WTC11 (cell line): Measurements from ENCODE around the gene GAB4. TPM values are rescaled to one million over a fixed set of nuclear protein-coding genes. Genes with fewer than 3 reads are reported as not detected.

Source experiments
- ATAC-seq: fragments of 200-7000 bp; cut with Tn5 transposase; 2 replicates; pipeline ENCODE4 v1.10.0; 2021; ENCODE audit warnings: mild to moderate bottlenecking, moderate library complexity
- CTCF ChIA-PET: fragments of 300-600 bp; sonication (Branson Sonifier 250); formaldehyde crosslinking; loops from one replicate; lab custom pipeline; 2021; ENCODE audit warnings: antibody characterized with exemption; lab: Charles Lee
- POLR2A ChIA-PET: fragments of 350-600 bp; sonication (Branson Sonifier 250); formaldehyde crosslinking; loops from one replicate; lab custom pipeline; 2021; ENCODE audit warnings: antibody characterized with exemption; lab: Charles Lee
- DNase-seq: peaks from one replicate; pipeline ENCODE4 v3.0.0; 2021; ENCODE audit warnings: low spot score
- H3K27ac Mint-ChIP-seq: 2 replicates; pipeline ENCODE4 v1.8.0; 2021; ENCODE audit warnings: mixed read lengths
- H3K27me3 Mint-ChIP-seq: 2 replicates; pipeline ENCODE4 v1.8.0; 2021; ENCODE audit warnings: low read depth, mild to moderate bottlenecking, moderate library complexity, mixed read lengths
- H3K36me3 Mint-ChIP-seq: 2 replicates; pipeline ENCODE4 v1.8.0; 2021; ENCODE audit warnings: mixed read lengths
- H3K4me1 Mint-ChIP-seq: 2 replicates; pipeline ENCODE4 v1.8.0; 2022; ENCODE audit warnings: mixed read lengths
- H3K4me3 Mint-ChIP-seq: 2 replicates; pipeline ENCODE4 v1.8.0; 2021; ENCODE audit warnings: mild to moderate bottlenecking, moderate library complexity, mixed read lengths
- H3K9me3 Mint-ChIP-seq: 2 replicates; pipeline ENCODE4 v1.8.0; 2021; ENCODE audit warnings: mixed read lengths
- ATF2 ChIP-seq: sonication (generic); formaldehyde crosslinking; IDR thresholded peaks from 2 replicates; pipeline ENCODE4 v1.8.1; 2022; ENCODE audit warnings: low read depth, missing genetic modification reagents, borderline replicate concordance
- CTCF ChIP-seq: fragments of 200-600 bp; IDR thresholded peaks from 2 replicates; pipeline ENCODE4 v1.8.0; 2022; ENCODE audit warnings: antibody characterized with exemption
- E2F1 ChIP-seq: sonication (generic); formaldehyde crosslinking; IDR thresholded peaks from 2 replicates; pipeline ENCODE4 v1.8.0; 2022; ENCODE audit warnings: mild to moderate bottlenecking, missing genetic modification reagents
- ELF4 ChIP-seq: sonication (generic); formaldehyde crosslinking; IDR thresholded peaks from 2 replicates; pipeline ENCODE4 v1.8.1; 2022; ENCODE audit warnings: low read depth, mild to moderate bottlenecking, moderate library complexity, missing genetic modification reagents
- ETV6 ChIP-seq: sonication (generic); formaldehyde crosslinking; IDR thresholded peaks from 2 replicates; pipeline ENCODE4 v1.8.1; 2022; ENCODE audit warnings: mild to moderate bottlenecking, missing genetic modification reagents
- FOXP1 ChIP-seq: sonication (generic); formaldehyde crosslinking; IDR thresholded peaks from 2 replicates; pipeline ENCODE4 v1.8.0; 2022; ENCODE audit warnings: missing genetic modification reagents, mild to moderate bottlenecking, moderate library complexity, borderline replicate concordance
- FOXP4 ChIP-seq: sonication (generic); formaldehyde crosslinking; IDR thresholded peaks from 2 replicates; pipeline ENCODE4 v1.8.0; 2022; ENCODE audit warnings: mild to moderate bottlenecking, missing genetic modification reagents
- GTF2I ChIP-seq: fragments of 250-450 bp; sonication (Bioruptor Pico); conservative IDR thresholded peaks from 2 replicates; pipeline ENCODE4 v1.4.0; 2021; ENCODE audit warnings: mild to moderate bottlenecking
- KAT7 ChIP-seq: sonication (generic); formaldehyde crosslinking; IDR thresholded peaks from 2 replicates; pipeline ENCODE4 v1.8.1; 2023; ENCODE audit warnings: missing genetic modification reagents, mild to moderate bottlenecking, borderline replicate concordance
- MYBL2 ChIP-seq: sonication (generic); formaldehyde crosslinking; IDR thresholded peaks from 2 replicates; pipeline ENCODE4 v1.8.1; 2023; ENCODE audit warnings: mild to moderate bottlenecking, moderate library complexity, missing genetic modification reagents
- NFE2L1 ChIP-seq: sonication (generic); formaldehyde crosslinking; IDR thresholded peaks from 2 replicates; pipeline ENCODE4 v1.8.1; 2023; ENCODE audit warnings: missing genetic modification reagents
- NR2C2 ChIP-seq: sonication (generic); formaldehyde crosslinking; IDR thresholded peaks from 2 replicates; pipeline ENCODE4 v1.8.0; 2022; ENCODE audit warnings: mild to moderate bottlenecking, missing genetic modification reagents
- RELA ChIP-seq: sonication (generic); formaldehyde crosslinking; IDR thresholded peaks from 2 replicates; pipeline ENCODE4 v1.8.1; 2022; ENCODE audit warnings: missing genetic modification reagents, mild to moderate bottlenecking, borderline replicate concordance
- USF1 ChIP-seq: sonication (generic); formaldehyde crosslinking; IDR thresholded peaks from 2 replicates; pipeline ENCODE4 v1.8.0; 2022; ENCODE audit warnings: mild to moderate bottlenecking, missing genetic modification reagents
- ZNF423 ChIP-seq: fragments of 250-450 bp; sonication (Bioruptor Pico); IDR thresholded peaks from 2 replicates; pipeline ENCODE4 v2.1.2; 2022; ENCODE audit warnings: mild to moderate bottlenecking, moderate library complexity
- ZNF425 ChIP-seq: fragments of 250-450 bp; sonication (Bioruptor Pico); conservative IDR thresholded peaks from 2 replicates; pipeline ENCODE4 v1.9.0; 2021; ENCODE audit warnings: mild to moderate bottlenecking
- ZNF512 ChIP-seq: sonication (generic); formaldehyde crosslinking; IDR thresholded peaks from 2 replicates; pipeline ENCODE4 v1.8.1; 2022; ENCODE audit warnings: missing genetic modification reagents, borderline replicate concordance
- ZSCAN18 ChIP-seq: fragments of 250-450 bp; sonication (Bioruptor Pico); IDR thresholded peaks from 2 replicates; pipeline ENCODE4 v2.1.2; 2022; ENCODE audit warnings: mild to moderate bottlenecking, moderate library complexity
- total RNA-seq: library from RNA; stranded (reverse); gene quantifications from 3 replicates; pipeline ENCODE4 v1.2.3, GENCODE V29; 2021

GAB4 gene
- total RNA-seq, 1 experiment from 2014 or later = 0.09 TPM

GRCh38 chr22:16969508-16970327, 38.3 kb downstream of the GAB4 start:
- DNase-seq = no peak
- H3K4me3 Mint-ChIP-seq = no peak overlapping the region
- peaks cover 83% of the 10 kb centered on the region for H3K9me3 Mint-ChIP-seq
- TF ChIP-seq ZNF423 = no peak
- TF ChIP-seq CTCF = no peak
- H3K27ac Mint-ChIP-seq = no peak overlapping the region
- no peak for ATAC-seq
- ChIA-PET CTCF (no interaction called here), POLR2A (no interaction called here)
- peaks cover 20% of the 10 kb centered on the region for H3K27me3 Mint-ChIP-seq
- H3K4me1 Mint-ChIP-seq = no peaks in the 10 kb centered on the region
- H3K36me3 Mint-ChIP-seq = peaks cover 52% of the 10 kb centered on the region

GRCh38 chr22:16968218-16968595, 39.8 kb downstream of the GAB4 start:
- peaks cover 27% of the 10 kb centered on the region for H3K27me3 Mint-ChIP-seq
- no peak overlapping the region for H3K27ac Mint-ChIP-seq
- peaks cover 78% of the 10 kb centered on the region for H3K9me3 Mint-ChIP-seq
- no peak for DNase-seq
- H3K4me3 Mint-ChIP-seq = no peak overlapping the region
- no peak for ATAC-seq
- H3K36me3 Mint-ChIP-seq = peaks cover 52% of the 10 kb centered on the region
- no peaks in the 10 kb centered on the region for H3K4me1 Mint-ChIP-seq
- CTCF ChIA-PET = no interaction called here
- POLR2A ChIA-PET = no interaction called here
- TF ChIP-seq MYBL2 = no peak
- TF ChIP-seq GTF2I = no peak
- no peak for TF ChIP-seq ZNF425 (CRISPR knock-in tag)
- no peak for TF ChIP-seq E2F1 (CRISPR knock-in tag)
- TF ChIP-seq ZNF512 = no peak
- no peak for TF ChIP-seq FOXP1 (CRISPR knock-in tag)
- TF ChIP-seq NFE2L1 = no peak
- no peak for TF ChIP-seq ZSCAN18 (CRISPR knock-in tag)
- no peak for TF ChIP-seq USF1 (CRISPR knock-in tag)
- no peak for TF ChIP-seq ATF2 (CRISPR knock-in tag)
- no peak for TF ChIP-seq KAT7
- TF ChIP-seq FOXP4 (CRISPR knock-in tag) = no peak
- no peak for TF ChIP-seq ELF4 (CRISPR knock-in tag)
- TF ChIP-seq NR2C2 = no peak
- no peak for TF ChIP-seq ETV6
- TF ChIP-seq RELA (CRISPR knock-in tag) = no peak
